NOMO-1 treated with DMSO at 0.1 percent for 48 hours (cell line): Measurements from ENCODE around the gene FNDC8.
A peak's percentile ranks its signal among the peaks of the same experiment; 100 is the strongest.
"Not testable (repeated sequence)": the region's sequence is repeated elsewhere in the genome, so short reads cannot be mapped to it uniquely, and the experiment has no call there.

Experiments
- DNase-seq: peaks from one replicate; lab custom pipeline; 2025; ENCODE audit not compliant: unreplicated experiment; lab: John Stamatoyannopoulos, UW

Gene FNDC8

DNA sequence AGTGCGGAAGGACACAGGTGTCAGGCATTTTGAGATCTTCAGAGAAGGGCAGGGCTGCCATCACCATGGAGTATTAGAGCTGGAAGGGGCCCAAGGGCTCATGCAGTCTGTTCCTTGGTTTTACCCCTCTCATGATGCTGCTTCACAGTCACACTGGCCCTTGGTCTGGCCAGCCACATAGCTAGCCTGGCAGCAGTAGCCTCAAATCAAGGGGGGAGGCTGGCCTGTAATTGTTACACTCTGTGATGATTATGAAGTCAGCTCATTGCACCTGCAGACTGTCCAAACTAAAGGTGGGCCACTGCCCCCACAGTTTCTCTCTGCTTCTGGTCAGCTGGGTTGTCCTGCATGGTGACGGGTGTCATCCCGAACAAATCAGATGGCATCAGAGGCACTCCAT, at the start of gene FNDC8:
Gene FNDC8 (plus strand): TSS at position 301 of the 400 bp plus-strand sequence. CDS start 79 bp downstream, at position 380.
- DNase-seq: no peak

- DNase-seq: peak; percentile 31
Observed at GRCh38 chr17:35073183-35073790, 48.1 kb upstream of the FNDC8 start.

- DNase-seq: peak; percentile 25
Observed at GRCh38 chr17:35073991-35074627, 47.3 kb upstream of the FNDC8 start.

DNA sequence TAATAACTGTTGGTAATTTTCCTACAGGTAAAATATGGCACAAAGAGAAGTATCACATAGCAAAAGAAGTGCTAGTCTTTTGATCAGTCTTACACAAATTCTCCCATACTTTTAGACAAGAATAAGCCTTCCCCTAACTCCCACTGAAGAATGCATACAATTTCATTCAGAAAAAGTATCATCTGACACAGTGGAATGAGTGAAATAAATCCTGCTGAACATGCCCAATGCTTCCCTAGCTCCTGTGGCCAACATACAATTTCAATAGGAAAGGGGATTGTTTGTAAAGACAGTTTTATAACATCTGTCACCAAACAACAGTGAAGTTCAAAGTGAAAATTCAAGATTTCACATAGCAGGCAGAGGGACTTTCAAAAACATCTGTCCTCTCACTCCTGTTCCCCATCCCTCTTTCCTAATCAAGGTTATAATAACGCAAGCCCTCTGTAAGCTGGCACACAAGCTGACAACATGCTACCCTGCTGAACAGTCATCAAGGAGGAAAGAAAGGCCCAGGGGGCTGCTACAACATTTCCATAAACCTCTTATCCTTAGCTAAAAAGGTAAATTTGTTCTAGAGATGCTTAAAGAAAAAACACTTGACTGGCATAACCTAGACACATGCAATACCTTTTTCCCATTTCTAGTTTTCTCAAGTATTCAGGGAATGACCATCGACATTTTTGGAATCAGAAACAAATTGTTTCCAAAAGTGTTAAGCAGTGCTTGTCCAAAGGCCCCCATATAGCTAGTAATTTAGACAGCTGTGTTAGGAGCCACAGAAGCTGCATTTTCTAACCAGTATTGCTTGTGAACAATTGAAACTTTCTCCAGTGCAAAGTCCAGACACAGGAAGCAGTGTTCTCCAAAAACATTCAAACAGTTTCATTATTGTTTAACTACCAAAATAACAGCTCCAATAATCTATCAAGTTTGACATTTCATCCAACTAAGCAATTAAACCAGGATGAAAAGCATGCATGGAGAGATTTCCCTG, 46.4 kb upstream of the FNDC8 start:
- DNase-seq: no peak

- no peak for DNase-seq
Observed at GRCh38 chr17:35076874-35077273, 44.5 kb upstream of the FNDC8 start.

DNA sequence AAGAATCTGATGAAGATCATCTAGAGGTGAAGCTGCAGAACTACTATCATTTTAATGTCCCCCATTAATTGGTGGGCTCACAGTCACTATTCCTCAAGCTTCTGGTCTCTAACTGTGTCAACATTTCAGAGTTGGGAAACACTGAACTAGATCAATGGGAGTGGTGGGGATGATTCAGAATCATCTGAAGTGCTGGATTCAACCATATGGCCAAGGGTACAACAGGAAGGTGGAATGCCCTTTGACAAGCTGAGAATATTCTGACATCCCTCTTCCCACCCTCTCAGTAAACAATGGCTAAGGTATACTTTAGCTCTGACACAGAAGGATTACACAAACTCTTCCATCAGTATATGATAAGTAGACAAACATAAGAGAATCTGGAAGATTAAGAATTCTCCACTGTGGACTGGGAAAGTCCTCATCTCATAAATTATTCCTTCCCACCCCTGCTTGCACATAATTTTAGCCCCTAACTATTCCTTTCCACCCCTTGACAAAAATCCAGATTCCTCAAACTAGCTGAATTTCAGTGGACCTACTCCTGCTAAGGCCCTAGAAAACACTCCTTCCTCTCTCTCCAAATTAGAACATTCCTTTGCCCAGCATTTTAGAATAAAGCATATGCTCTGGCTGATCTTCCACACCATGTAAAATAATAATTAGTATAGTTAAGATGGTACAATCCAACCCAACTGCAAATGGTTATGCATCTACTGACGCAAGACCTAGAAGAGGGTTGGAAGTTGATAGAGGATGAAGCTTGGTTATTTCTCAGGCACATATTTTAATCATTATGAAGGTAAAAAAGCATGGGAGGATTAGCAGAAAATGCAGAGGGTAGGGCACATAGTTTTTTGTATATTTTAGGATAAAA, 41.6 kb upstream of the FNDC8 start:
- DNase-seq: no peak

GRCh38 chr17:35080536-35080935, 40.9 kb upstream of the FNDC8 start:
- DNase-seq: peak; percentile 16

DNA sequence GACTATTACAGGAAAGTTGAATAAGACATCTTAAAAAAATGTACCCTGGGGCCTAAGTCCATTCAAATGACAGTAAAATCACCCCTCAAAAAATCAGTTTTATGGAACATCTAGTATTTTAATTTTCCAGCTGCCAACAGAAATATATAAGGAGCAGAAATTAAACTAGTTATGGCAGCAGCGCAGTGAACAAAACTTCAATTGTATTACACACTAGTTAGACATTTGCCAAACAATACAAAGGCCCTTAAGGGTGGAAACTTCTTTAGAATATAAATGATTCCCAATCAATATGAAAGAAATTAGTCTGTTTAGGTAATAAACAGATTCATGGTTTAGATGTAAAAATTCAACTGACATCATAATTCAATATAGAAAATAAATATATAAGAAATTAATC, 39.8 kb upstream of the FNDC8 start:
- no peak for DNase-seq

GRCh38 chr17:35082073-35082657, 39.2 kb upstream of the FNDC8 start:
- DNase-seq: peak; percentile 4

DNA sequence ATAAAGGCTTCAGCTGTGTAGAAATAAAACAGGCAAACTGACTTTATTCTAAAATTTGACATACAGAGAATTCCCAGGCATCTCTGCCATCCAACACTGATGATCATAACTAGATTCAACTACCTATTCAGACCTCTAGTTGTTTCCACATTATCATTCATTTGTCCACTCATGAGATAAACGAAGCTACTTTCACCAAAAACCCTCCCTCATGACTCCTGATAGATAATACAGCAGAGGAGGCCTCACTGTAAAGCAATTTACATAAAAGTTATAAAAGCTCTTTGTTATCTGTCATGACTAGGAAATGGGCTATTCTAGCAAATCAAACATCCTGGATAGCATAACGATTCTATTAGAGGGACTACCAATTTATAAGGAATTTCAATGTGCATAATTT, 38.3 kb upstream of the FNDC8 start:
- DNase-seq: no peak

DNA sequence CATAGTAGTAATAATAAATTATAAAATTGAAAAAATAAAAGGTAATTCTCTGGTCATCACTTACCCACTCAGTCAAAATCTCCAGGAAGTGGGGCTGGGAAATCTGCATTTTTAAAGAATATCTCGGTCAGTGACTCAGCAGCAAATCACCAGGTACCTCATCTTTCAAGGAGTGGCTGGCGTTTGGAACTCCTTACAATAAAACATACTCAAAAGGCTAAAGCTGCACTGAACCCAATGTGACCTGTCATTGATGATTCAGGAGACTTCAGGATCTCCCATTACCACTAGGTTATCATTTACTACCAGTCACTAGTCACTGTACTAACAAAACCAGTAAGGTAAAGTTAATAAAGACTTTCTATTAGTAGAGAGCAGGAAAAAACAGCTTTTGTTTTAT, 36.4 kb upstream of the FNDC8 start:
- no peak for DNase-seq

DNA sequence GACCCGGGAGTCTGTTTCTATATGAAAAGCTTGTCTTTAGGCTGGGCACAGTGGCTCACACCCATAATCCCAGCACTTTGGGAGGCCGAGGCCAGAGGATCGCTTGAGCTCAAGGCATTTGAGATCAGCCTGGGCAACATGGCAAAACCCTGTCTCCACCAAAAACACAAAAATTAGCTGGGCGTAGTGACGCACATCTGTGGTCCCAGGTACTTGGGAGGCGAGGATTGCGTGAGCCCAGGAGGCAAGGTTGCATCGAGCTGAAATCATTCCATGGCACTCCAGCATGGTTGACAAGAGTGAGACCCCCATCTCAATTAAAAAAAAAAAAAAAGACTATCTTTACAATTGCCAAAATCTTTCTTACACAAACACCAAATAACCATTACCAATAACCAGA, 35.3 kb upstream of the FNDC8 start:
- no peak for DNase-seq

- no peak for DNase-seq
Observed at GRCh38 chr17:35086931-35087573, 34.4 kb upstream of the FNDC8 start.

DNA sequence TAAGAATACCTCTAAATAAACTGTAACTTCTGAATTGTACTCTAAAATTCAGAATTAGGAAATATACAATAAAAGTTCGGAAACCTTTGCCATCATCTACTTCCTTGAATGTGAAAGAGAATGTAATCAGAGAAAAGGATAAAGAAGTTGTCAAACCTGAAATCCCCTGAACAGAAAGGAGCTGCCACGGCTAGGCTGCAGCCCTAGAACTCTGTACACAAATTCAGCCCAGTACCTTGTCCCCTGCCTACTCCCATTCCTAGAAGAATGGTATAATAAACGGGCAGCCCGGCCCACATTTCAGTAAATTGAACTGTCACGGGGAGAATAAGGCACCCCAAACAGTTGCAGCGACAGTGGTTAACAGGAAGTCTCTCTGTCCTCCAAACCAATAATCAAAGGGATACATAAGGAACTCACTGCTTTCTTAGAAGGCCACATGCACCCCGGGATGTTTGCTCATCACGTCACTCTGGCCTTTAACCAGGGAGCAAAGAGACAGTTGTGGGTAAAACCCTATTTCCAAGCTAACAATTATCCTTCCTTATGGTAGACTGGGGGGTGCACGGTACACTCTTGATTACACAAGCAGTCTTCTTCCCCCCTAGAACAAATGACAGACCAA, 33.6 kb upstream of the FNDC8 start:
- peak; percentile 41 for DNase-seq

GRCh38 chr17:35088356-35088880, 33.0 kb upstream of the FNDC8 start:
- peak; percentile 38 for DNase-seq

DNA sequence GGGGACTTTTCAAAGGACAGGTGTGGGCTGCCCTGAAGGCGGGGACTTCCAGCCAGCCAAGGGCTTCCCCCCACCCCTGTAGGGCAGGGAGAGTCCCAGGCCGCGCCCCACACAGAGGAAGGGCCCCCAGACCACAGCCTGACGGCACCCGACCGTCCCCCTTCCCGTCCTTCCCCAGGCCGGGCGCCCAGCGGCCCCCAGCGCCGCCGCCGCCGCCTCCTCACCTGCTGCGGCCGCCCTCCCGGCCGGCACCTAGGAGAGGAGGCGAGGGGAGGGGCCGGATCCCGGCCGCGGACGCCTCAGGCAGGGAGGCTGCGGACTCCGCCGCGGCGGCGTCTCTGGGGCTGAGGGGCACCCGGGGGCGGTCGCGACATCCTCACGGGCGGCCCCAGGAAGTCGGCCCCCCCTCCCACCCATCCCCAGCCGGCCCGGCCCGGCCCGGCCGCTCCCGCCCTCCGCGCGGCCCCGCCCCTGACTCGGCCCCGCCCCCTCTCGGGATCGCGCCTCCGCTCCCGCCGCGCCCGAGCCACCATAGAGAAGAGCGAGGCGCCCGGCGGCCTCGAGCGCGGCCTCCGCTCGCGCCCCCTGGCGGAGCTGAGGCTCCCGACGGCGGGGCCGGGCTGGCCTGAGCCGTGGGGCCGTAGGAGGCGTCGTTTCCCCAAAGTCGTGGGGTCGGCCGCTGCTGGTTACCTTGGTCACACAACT, 32.4 kb upstream of the FNDC8 start:
- peak; percentile 83 for DNase-seq

GRCh38 chr17:35089586-35090296, 31.7 kb upstream of the FNDC8 start:
- DNase-seq: no peak

GRCh38 chr17:35090707-35091106, 30.7 kb upstream of the FNDC8 start:
- not testable (repeated sequence) for DNase-seq
